ENCODE measurements around the gene DPP3. TPM values are rescaled to one million over a fixed set of nuclear protein-coding genes. Genes with fewer than 3 reads are reported as not detected.
A peak's percentile ranks its signal among the peaks of the same experiment; 100 is the strongest.
"Not testable (repeated sequence)": the region's sequence is repeated elsewhere in the genome, so short reads cannot be mapped to it uniquely, and the experiment has no call there.

The DPP3 gene
- total RNA-seq, 4 donors from 2014 or later: 12.2 to 23.0 (median 22.2) TPM

DNA sequence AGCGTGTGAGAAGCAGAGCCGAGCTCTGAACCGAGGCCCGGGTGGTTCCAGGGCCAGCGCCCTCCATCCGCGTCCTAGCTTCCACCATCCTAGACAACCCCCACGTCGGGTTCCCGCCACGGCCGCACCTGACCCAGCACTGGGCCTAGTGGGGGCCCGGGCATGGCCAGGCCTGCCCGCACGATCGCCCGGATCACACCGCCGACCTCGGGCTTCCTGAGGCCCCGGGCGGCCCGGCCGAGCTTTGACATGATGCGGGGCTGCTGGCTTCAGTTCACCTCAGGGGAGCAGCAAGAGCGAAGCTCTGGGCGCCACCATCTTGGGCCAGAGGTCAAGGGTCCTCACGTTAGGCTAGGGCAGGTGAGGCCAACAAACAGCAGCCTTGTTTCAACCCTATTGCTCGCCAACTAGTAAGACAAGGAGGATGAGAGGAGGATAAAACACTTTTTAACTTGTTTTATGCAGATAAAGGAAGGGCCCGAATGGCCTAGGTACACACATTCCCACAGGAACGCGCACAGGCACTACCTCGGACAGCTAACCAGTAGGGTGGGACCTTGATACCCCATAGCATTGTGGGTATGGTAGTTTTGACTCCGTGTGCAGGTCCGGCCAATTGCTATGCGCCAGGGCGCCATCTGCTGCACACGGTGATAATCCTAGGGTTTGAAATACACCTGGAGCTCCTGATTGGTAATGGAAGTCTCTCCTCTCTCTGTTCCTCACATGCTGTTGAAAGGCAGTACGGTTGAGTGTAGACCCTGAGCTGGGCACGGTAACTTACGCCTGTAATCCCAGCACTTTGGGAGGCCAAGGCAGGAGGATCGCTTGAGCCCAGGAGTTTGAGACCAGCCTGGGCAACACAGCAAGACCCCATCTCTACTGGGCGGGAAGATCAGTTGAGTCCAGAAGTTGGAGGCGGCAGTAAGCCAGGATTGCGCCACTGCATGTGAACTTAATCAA, 41.4 kb upstream of the DPP3 start, which contains the start of gene MRPL11:
TSS of gene MRPL11 (minus strand) at position 345 of the 963 bp plus-strand sequence. CDS start at position 251, 94 bp downstream.
- TF ChIP-seq EP300 (IDR thresholded peaks at IDR 0.05): no peak
- TF ChIP-seq POLR2A (IDR thresholded peaks at IDR 0.05): no peak
- TF ChIP-seq POLR2AphosphoS5 (IDR thresholded peaks at IDR 0.05): no peak
- TF ChIP-seq, protein P1, sequence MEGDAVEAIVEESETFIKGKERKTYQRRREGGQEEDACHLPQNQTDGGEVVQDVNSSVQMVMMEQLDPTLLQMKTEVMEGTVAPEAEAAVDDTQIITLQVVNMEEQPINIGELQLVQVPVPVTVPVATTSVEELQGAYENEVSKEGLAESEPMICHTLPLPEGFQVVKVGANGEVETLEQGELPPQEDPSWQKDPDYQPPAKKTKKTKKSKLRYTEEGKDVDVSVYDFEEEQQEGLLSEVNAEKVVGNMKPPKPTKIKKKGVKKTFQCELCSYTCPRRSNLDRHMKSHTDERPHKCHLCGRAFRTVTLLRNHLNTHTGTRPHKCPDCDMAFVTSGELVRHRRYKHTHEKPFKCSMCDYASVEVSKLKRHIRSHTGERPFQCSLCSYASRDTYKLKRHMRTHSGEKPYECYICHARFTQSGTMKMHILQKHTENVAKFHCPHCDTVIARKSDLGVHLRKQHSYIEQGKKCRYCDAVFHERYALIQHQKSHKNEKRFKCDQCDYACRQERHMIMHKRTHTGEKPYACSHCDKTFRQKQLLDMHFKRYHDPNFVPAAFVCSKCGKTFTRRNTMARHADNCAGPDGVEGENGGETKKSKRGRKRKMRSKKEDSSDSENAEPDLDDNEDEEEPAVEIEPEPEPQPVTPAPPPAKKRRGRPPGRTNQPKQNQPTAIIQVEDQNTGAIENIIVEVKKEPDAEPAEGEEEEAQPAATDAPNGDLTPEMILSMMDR (IDR thresholded peaks at IDR 0.05): peak; percentile 8 to 63
- Histone ChIP-seq H3K36me3 (peaks cover 30% of the 10 kb centered on the region), H3K4me3 (peak within 1 kb of the TSS; percentile 98), H3K27me3 (no peaks in the 10 kb centered on the region), H3K4me1 (peaks cover 11% of the 10 kb centered on the region), H3K27ac (peak within 1 kb of the TSS; percentile 76), H3K9me3 (no peaks in the 10 kb centered on the region)
- WGBS: 12% methylated on average over 27 of the region's 45 CpGs
- peak; percentile 86 to 90 for DNase-seq (ENCODE audit: low spot score in 2 of 2)

DNA sequence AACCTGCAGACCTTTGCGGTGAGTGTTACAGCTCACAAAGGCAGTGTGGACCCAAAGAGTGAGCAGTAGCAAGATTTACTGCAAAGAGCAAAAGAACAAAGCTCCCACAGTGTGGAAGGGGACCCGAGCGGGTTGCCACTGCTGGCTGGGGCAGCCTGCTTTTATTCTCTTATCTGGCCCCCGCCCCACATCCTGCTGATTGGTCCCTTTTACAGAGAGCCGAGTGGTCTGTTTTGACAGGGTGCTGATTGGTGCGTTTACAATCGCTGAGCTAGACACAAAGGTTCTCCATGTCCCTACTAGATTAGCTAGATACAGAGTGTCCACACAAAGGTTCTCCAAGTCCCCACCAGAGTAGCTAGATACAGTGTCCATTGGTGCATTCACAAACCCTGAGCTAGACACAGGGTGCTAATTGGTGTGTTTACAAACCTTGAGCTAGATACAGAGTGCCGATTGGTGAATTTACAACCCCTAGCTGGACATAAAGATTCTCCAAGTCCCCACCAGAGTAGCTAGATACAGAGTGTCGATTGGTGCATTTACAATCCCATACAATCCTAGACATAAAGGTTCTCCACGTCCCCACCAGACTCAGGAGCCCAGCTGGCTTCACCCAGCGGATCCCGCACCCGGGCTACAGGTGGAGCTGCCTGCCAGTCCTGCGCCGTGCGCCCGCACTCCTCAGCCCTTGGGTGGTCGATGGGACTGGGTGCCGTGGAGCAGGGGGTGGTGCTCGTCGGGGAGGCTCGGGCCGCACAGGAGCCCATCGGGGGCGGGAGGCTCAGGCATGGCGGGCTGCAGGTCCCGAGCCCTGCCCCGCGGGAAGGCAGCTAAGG, 39.9 kb upstream of the DPP3 start:
- not testable (repeated sequence) for H3K4me3 ChIP-seq; H3K27ac ChIP-seq; H3K27me3 ChIP-seq; DNase-seq (ENCODE audit: low spot score in 2 of 2); H3K9me3 ChIP-seq
- 79% methylated on average over 7 of the region's 29 CpGs for WGBS
- H3K36me3 ChIP-seq: peaks cover 18% of the 10 kb centered on the region
- peaks cover 11% of the 10 kb centered on the region for H3K4me1 ChIP-seq

DNA sequence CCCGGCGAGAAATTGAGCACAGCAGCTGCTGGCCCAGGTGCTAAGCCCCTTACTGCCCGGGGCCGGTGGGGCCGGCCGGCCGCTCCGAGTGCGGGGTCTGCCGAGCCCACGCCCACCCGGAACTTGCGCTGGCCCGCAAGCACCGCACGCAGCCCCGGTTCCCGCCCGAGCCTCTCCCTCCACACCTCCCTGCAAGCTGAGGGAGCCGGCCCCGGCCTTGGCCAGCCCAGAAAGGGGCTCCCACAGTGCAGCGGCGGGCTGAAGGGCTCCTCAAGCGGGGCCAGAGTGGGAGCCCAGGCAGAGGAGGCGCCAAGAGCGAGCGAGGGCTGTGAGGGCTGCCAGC, 39.3 kb upstream of the DPP3 start:
- H3K4me3 ChIP-seq; H3K9me3 ChIP-seq; H3K27ac ChIP-seq; DNase-seq (ENCODE audit: low spot score in 2 of 2); H3K27me3 ChIP-seq: not testable (repeated sequence)
- Histone ChIP-seq H3K4me1 (peaks cover 11% of the 10 kb centered on the region), H3K36me3 (peaks cover 13% of the 10 kb centered on the region)
- WGBS: 90% methylated on average over 4 of the region's 27 CpGs

DNA sequence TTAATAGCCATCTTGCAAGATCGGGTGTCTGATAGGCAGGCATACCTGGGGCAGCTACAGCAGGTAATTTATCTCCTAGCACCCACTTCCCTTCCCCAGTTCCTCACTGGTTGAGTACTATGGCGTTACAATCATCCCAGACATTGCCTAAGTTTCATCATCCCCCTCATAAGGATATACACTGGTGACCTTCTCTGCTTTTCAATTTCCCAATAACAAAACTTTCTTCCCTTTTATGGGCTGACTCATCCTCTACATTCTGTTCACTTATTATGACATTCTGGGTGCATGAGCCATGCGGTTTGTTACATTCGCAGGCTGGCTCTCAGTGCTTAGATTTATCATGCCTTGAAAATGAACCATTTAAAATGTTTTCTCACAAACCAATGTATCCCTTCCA, 36.6 kb upstream of the DPP3 start:
- Histone ChIP-seq H3K27me3 (no peaks in the 10 kb centered on the region), H3K36me3 (no peaks in the 10 kb centered on the region), H3K9me3 (no peaks in the 10 kb centered on the region), H3K4me1 (no peaks in the 10 kb centered on the region), H3K4me3 (no peak overlapping the region), H3K27ac (no peak overlapping the region)
- 86% methylated on average over 4 of the region's 4 CpGs for WGBS
- no peak for DNase-seq (ENCODE audit: low spot score in 2 of 2)
- TF ChIP-seq POLR2AphosphoS5 (IDR thresholded peaks at IDR 0.05) (no peak), POLR2A (IDR thresholded peaks at IDR 0.05) (no peak), EP300 (IDR thresholded peaks at IDR 0.05) (no peak)
- TF ChIP-seq, protein P1 (IDR thresholded peaks at IDR 0.05): no peak

DNA sequence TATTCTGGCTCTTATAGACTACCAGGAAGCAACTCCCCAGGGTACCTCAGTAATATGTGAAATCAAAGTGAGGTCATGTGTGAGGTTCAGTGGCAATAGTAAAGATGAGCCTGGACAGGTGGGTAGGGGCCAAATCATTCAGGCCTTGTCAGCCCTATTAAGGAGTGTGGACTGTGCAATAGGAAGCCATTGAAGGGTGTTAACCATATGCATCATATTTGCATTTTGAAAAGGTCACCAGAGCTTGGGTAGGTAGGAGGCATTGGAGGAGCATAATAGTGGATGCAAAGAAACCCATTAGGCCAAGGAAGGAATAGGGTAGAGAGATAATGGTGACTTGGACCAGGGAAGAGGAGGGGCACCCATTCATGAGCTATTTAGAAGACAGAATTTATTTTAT, 33.2 kb upstream of the DPP3 start:
- H3K4me1 ChIP-seq: no peaks in the 10 kb centered on the region
- no peak for DNase-seq (ENCODE audit: low spot score in 2 of 2)
- no peaks in the 10 kb centered on the region for H3K9me3 ChIP-seq
- no peak overlapping the region for H3K4me3 ChIP-seq
- no peaks in the 10 kb centered on the region for H3K36me3 ChIP-seq
- TF ChIP-seq POLR2A (IDR thresholded peaks at IDR 0.05) (no peak), EP300 (IDR thresholded peaks at IDR 0.05) (no peak), POLR2AphosphoS5 (IDR thresholded peaks at IDR 0.05) (no peak)
- TF ChIP-seq, protein P1 (IDR thresholded peaks at IDR 0.05): no peak
- H3K27ac ChIP-seq: no peak overlapping the region
- H3K27me3 ChIP-seq: no peaks in the 10 kb centered on the region

DNA sequence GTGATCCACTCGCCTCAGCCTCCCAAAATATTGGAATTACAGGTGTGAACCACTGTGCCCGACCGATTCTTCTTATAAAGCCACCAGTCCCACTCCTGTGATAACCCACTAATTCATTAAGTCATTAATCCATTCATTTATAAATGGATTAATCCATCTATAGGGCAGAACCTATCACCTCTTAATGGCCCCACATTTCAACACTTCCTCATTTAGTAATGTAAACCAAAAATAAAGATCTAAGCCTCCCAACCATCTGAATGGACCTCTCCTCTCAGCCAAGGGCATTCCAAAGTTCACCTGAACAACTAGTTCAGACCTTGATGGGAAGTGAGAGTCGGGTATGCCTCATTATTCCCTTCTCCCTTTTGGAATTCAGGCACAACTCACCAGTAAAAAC, 31.7 kb upstream of the DPP3 start:
- DNase-seq (ENCODE audit: low spot score in 2 of 2): no peak
- 84% methylated on average over 4 of the region's 4 CpGs for WGBS
- no peaks in the 10 kb centered on the region for H3K27me3 ChIP-seq
- TF ChIP-seq POLR2A (IDR thresholded peaks at IDR 0.05) (no peak), EP300 (IDR thresholded peaks at IDR 0.05) (no peak), POLR2AphosphoS5 (IDR thresholded peaks at IDR 0.05) (no peak)
- TF ChIP-seq, protein P1 (IDR thresholded peaks at IDR 0.05): no peak
- no peaks in the 10 kb centered on the region for H3K4me1 ChIP-seq
- no peaks in the 10 kb centered on the region for H3K36me3 ChIP-seq
- H3K27ac ChIP-seq: no peak overlapping the region
- no peaks in the 10 kb centered on the region for H3K9me3 ChIP-seq
- no peak overlapping the region for H3K4me3 ChIP-seq

Data from suprapubic skin (tissue), 4 donors.